SJCRH30 (cell line): ENCODE measurements around the gene MYO5B. TPM values are rescaled to one million over a fixed set of nuclear protein-coding genes. Genes with fewer than 3 reads are reported as not detected.

Experiments used
- DNase-seq, 2 experiments: peaks; one replicate each; pipeline ENCODE4 v3.0.0-alpha.2; 2015 to 2020
- H3K27ac ChIP-seq: fragments of 250-450 bp; sonication (Bioruptor Pico); 2 replicates; pipeline ENCODE4 v1.5.1; 2020; ENCODE audit warnings: mild to moderate bottlenecking, moderate library complexity
- H3K27me3 ChIP-seq: fragments of 250-450 bp; sonication (Bioruptor Pico); 2 replicates; pipeline ENCODE4 v1.5.1; 2020; ENCODE audit warnings: mild to moderate bottlenecking, moderate library complexity
- H3K36me3 ChIP-seq: fragments of 250-450 bp; sonication (Bioruptor Pico); 2 replicates; pipeline ENCODE4 v1.5.1; 2020; ENCODE audit warnings: mild to moderate bottlenecking, moderate library complexity
- H3K4me1 ChIP-seq: fragments of 250-450 bp; sonication (Bioruptor Pico); 2 replicates; pipeline ENCODE4 v1.5.1; 2020; ENCODE audit warnings: mild to moderate bottlenecking, moderate library complexity
- H3K4me3 ChIP-seq: fragments of 250-450 bp; sonication (Bioruptor Pico); 2 replicates; pipeline ENCODE4 v1.5.1; 2020; ENCODE audit warnings: mild to moderate bottlenecking, moderate library complexity
- H3K9me3 ChIP-seq: fragments of 250-450 bp; sonication (Bioruptor Pico); replicated peaks from 2 replicates; pipeline ENCODE4 v1.5.1; 2020; ENCODE audit warnings: mild to moderate bottlenecking, moderate library complexity
- total RNA-seq: library from RNA; depleted of rRNA; stranded (reverse); fragments of >200 nt; shearing (Covaris generic); gene quantifications from 2 replicates; pipeline ENCODE4 v1.2.3, GENCODE V29; 2014

MYO5B gene
- total RNA-seq, 1 experiment from 2014 or later, result 39.1 TPM

DNA sequence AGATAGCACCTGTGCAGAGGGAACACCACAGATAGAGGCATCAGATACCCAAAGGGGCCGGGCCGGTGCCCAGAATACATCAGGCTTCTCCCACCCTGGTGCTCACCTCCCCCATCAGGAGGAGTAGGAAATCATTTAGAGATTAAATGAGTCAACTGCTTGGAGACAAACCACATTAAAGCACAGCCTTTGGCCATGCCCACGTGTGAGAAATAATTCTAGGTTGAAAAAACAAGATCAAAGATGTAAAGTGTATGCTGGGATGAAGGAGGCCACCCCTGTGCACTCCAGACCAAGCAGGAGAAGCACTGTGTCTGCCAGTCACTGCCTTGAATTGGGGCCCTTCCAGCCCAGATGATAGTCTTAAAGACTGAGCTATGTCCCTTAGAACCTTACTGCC lies 228.9 kb downstream of the MYO5B start:
- H3K27ac ChIP-seq, result no peak overlapping the region
- no peaks in the 10 kb centered on the region for H3K4me1 ChIP-seq
- no peaks in the 10 kb centered on the region for H3K27me3 ChIP-seq
- no peaks in the 10 kb centered on the region for H3K9me3 ChIP-seq
- no peak overlapping the region for H3K4me3 ChIP-seq
- no peaks in the 10 kb centered on the region for H3K36me3 ChIP-seq
- DNase-seq, result no peak

DNA sequence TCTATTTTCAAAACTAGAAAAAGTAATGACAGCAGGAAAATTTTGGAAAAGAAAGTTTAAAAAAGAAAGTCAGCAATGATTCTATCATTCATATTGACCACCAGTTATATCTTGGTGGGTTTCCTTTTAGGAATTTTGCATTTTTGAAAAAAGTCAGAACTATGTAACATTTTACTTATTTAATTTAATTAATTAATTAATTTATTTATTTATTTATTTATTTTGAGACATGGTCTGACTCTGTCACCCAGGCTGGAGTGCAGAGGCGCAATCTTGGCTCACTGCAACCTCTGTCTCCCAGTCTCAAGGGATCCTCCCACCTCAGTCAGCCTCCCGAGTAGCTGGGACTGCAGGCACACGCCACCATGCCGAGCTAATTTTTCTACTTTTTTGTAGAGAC lies 231.7 kb downstream of the MYO5B start:
- no peaks in the 10 kb centered on the region for H3K36me3 ChIP-seq
- DNase-seq, result no peak
- H3K4me1 ChIP-seq, result no peaks in the 10 kb centered on the region
- no peaks in the 10 kb centered on the region for H3K9me3 ChIP-seq
- H3K27me3 ChIP-seq, result no peaks in the 10 kb centered on the region
- no peak overlapping the region for H3K27ac ChIP-seq
- H3K4me3 ChIP-seq, result no peak overlapping the region

DNA sequence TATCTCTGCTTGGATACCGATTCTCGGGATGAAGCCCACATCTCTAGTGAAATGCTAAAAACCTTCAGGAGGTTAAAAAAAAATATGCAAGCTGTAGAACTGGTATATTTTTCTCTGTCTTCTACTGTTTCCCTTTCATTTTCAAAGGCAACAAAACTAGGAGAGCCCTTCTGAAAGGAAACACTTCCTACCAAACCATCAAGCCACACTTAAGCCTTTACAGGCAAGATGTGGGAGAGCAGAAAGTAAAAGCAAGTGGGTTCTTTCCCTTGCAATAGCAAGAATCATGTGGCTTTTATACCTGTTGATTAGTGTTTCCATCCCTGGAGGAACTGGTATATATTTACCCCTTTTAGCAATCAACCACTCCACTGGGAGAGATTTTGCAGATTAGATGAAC lies 233.7 kb downstream of the MYO5B start:
- H3K9me3 ChIP-seq, result no peaks in the 10 kb centered on the region
- H3K4me1 ChIP-seq, result no peaks in the 10 kb centered on the region
- H3K27me3 ChIP-seq, result no peaks in the 10 kb centered on the region
- no peak overlapping the region for H3K4me3 ChIP-seq
- no peak for DNase-seq
- no peaks in the 10 kb centered on the region for H3K36me3 ChIP-seq
- no peak overlapping the region for H3K27ac ChIP-seq

DNA sequence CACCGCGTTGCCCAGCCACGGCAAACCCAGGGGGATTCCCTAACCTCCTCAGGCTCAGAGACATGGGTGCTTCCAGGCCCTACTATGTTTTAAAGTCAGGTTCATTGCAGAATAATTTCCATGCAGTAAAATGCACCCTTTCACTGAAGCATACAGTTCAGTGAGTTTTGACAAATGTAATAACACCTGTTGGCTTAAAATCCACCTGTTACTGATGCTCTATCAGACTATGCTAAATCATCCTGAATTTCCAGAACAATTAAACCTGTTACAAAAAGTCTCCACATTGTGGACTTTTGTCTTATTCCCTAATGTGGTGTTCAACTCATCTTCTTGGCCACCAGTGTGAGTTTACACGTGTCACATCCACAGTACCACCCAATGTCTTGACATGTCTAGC lies 234.6 kb downstream of the MYO5B start:
- no peaks in the 10 kb centered on the region for H3K36me3 ChIP-seq
- H3K27ac ChIP-seq, result no peak overlapping the region
- no peaks in the 10 kb centered on the region for H3K9me3 ChIP-seq
- H3K4me3 ChIP-seq, result no peak overlapping the region
- H3K27me3 ChIP-seq, result no peaks in the 10 kb centered on the region
- no peak for DNase-seq
- no peaks in the 10 kb centered on the region for H3K4me1 ChIP-seq

DNA sequence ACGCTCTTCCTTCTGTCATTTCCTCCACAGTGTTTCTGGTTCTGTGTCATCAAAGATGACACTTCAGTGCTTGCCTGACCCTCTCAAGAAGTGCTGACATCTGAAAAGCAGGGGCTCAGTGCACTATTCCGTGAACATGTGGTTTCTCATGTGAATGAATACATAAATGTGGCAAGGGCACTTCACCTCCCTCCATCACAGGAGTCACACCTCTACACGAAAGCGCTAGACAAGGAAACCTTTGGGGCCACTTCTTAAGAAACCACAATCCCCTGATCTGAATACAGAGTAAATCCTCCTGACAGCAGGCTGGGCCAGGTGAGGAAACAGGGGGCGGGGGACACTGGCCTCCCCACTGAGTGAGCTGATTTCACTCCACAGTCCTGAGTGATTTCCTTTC lies 235.8 kb downstream of the MYO5B start:
- H3K27ac ChIP-seq, result no peak overlapping the region
- H3K9me3 ChIP-seq, result no peaks in the 10 kb centered on the region
- no peak overlapping the region for H3K4me3 ChIP-seq
- no peaks in the 10 kb centered on the region for H3K27me3 ChIP-seq
- no peak for DNase-seq
- no peaks in the 10 kb centered on the region for H3K36me3 ChIP-seq
- no peaks in the 10 kb centered on the region for H3K4me1 ChIP-seq

DNA sequence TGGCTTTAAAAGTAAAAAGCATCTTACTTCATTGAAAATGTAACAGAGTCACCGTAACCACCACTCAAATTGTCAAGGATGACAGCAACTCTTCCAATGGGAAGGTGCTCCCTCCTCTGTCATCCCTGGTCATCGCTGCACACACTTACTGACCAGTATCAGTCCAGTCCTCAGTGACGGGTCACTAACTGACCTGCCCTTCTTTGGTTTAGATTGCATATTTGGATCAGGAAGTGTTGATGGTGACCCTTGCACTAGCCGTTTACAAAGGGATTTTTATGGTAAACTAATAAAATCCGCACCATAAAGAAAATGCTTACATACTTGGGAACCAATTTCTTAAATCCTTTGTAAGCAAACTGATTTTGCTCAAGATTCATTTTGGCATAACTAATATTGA lies 239.7 kb downstream of the MYO5B start:
- Histone ChIP-seq H3K27me3 (no peaks in the 10 kb centered on the region), H3K4me1 (no peaks in the 10 kb centered on the region), H3K36me3 (no peaks in the 10 kb centered on the region), H3K4me3 (no peak overlapping the region), H3K27ac (no peak overlapping the region), H3K9me3 (no peaks in the 10 kb centered on the region)
- DNase-seq, result no peak

DNA sequence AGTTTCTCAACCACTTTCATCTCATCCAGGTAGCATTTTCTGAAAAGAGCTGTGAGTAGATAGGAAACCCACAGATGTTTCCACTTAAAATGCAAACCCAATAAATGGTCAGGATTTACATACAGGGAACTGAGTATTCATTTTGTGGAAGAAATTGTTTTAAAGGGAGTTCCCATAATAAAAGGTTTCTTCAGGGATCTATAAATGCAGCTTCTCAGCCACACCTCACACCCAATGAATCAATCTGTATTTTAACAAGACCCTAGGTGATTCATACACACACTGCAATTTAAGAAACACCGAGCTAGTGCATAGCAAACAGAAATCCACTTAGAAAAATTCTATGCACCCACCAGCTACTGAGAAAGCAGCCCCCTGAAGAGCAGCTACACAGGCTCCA lies 241.6 kb downstream of the MYO5B start:
- Histone ChIP-seq H3K27ac (no peak overlapping the region), H3K4me1 (no peaks in the 10 kb centered on the region), H3K27me3 (no peaks in the 10 kb centered on the region), H3K36me3 (no peaks in the 10 kb centered on the region), H3K9me3 (no peaks in the 10 kb centered on the region), H3K4me3 (no peak overlapping the region)
- no peak for DNase-seq

DNA sequence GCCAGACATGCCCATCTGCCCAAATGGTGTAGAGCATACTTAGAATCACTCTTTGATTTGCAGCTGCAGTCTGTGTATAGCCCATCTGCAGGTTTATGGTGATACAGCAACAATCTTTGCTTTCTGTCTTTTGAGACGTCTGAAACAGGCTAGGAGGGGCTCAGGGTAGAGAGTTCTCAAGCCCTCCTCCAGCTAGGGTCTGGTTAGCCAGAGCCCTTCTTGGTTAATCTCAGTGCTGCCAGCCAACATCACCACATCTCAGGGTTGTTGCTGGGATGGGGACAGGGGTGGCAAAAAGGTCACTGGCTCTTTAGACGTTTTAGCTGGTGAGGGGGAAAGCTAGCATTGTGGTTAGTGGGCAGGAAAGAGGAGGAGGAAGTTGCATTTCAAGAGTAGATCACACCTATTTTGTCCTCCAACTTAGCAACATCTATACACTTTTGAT lies 245.0 kb downstream of the MYO5B start:
- no peaks in the 10 kb centered on the region for H3K4me1 ChIP-seq
- H3K9me3 ChIP-seq, result no peaks in the 10 kb centered on the region
- H3K27me3 ChIP-seq, result no peaks in the 10 kb centered on the region
- DNase-seq, result no peak
- H3K36me3 ChIP-seq, result no peaks in the 10 kb centered on the region
- H3K4me3 ChIP-seq, result no peak overlapping the region
- no peak overlapping the region for H3K27ac ChIP-seq

DNA sequence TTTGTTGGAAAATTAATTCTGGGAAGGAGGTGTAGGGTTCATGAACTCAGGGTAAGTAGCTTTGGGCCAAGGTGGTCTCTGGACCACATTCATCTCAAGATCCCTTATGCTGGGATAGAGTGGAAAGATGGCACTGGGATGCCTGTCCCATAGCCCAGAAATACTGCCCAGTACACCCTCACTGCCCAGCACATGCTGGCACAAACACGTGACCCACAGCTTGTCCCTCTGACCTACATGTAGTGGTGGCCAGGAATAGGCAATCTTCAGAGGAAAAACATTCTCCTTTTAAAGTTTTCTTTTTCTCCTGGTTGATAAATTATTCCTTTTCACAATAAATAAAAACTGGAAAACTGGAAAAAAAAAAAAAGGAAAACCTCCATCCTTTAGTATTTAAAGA lies 246.0 kb downstream of the MYO5B start:
- Histone ChIP-seq H3K36me3 (no peaks in the 10 kb centered on the region), H3K27ac (no peak overlapping the region), H3K4me1 (no peaks in the 10 kb centered on the region), H3K9me3 (no peaks in the 10 kb centered on the region), H3K4me3 (no peak overlapping the region), H3K27me3 (no peaks in the 10 kb centered on the region)
- no peak for DNase-seq

DNA sequence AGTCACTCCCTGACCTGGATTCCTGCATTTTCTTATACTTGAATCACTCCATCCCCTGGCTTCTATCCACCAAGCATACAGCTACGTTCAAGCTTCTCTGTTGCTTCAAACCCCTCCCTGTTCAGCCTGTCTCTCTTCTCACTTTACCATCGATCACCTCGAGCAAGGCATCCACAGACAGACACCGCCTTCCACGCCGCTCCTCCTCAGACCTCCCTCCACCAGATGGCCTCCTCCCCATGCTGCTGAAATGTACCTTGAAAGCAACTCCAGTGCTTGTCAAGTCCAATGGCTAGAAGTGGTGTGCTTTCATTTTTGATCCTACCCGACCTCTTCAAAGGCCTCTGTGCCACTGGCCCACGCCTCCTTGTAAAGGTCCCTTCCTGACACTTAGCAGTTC lies 250.3 kb downstream of the MYO5B start:
- no peaks in the 10 kb centered on the region for H3K27me3 ChIP-seq
- no peaks in the 10 kb centered on the region for H3K36me3 ChIP-seq
- no peaks in the 10 kb centered on the region for H3K9me3 ChIP-seq
- H3K4me1 ChIP-seq, result no peaks in the 10 kb centered on the region
- DNase-seq, result no peak
- no peak overlapping the region for H3K4me3 ChIP-seq
- H3K27ac ChIP-seq, result no peak overlapping the region

DNA sequence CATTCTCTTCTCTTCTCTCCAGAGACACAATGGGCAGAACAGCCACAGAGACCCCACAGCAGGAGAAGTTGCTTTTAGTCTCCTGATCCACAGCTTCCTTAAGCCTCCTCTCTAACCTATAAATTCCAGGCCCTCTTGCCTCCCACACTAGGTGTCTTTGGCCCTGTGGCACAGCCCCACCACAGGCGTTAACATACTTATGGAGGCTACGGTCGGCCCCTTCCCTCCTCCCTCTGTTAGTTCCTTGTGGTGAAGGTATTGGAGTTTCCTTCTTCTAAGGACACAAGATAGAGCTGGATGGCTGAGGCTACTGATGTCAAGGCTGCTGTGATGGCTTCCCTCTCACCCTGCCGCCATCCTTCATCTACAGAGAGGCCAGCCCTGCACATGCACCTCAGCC lies 258.1 kb downstream of the MYO5B start:
- DNase-seq, result no peak
- H3K27me3 ChIP-seq, result no peaks in the 10 kb centered on the region
- no peak overlapping the region for H3K4me3 ChIP-seq
- H3K27ac ChIP-seq, result no peak overlapping the region
- no peaks in the 10 kb centered on the region for H3K4me1 ChIP-seq
- no peaks in the 10 kb centered on the region for H3K36me3 ChIP-seq
- H3K9me3 ChIP-seq, result no peaks in the 10 kb centered on the region

DNA sequence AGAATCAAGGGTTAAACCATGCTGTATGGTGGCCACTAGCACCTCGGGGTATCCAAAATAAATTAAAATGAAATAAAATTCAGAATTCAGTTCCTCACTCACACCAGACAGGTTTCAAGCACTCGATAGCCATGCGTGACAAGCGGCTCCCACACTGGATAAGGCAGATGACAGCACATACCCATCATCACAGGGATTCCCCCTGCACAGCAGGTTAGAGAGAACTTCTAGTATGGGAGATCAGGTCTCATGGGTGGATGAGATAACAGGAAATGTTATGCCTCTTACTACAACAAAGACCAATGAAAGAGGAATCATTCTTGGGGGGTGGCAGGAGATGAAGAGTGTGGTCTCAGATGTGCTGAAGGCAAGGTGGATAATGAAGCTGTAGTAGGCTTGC lies 259.7 kb downstream of the MYO5B start:
- Histone ChIP-seq H3K9me3 (no peaks in the 10 kb centered on the region), H3K4me3 (no peak overlapping the region), H3K27ac (no peak overlapping the region), H3K36me3 (no peaks in the 10 kb centered on the region), H3K27me3 (no peaks in the 10 kb centered on the region), H3K4me1 (no peaks in the 10 kb centered on the region)
- DNase-seq, result no peak

DNA sequence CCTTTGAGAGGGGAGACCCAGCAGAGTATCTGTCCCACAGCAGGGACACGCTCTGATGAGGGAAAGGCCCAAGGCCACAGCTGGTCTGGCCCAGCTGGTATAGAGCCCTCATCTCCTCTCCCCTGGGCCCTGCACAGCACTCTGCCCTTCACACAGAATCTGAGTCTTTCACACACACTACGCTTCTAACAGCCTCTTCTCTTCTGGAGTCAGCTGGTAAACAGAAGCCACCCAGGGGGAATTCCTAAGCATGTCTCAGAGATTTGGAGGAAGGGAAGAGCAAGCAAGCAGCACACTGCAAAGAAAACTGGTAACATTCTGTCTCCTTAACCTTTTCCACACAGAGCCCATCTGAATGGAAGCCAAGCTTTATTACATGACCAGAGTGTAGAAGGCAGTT lies 260.5 kb downstream of the MYO5B start:
- no peak overlapping the region for H3K27ac ChIP-seq
- H3K9me3 ChIP-seq, result no peaks in the 10 kb centered on the region
- H3K36me3 ChIP-seq, result no peaks in the 10 kb centered on the region
- H3K27me3 ChIP-seq, result no peaks in the 10 kb centered on the region
- no peak for DNase-seq
- H3K4me1 ChIP-seq, result no peaks in the 10 kb centered on the region
- no peak overlapping the region for H3K4me3 ChIP-seq

DNA sequence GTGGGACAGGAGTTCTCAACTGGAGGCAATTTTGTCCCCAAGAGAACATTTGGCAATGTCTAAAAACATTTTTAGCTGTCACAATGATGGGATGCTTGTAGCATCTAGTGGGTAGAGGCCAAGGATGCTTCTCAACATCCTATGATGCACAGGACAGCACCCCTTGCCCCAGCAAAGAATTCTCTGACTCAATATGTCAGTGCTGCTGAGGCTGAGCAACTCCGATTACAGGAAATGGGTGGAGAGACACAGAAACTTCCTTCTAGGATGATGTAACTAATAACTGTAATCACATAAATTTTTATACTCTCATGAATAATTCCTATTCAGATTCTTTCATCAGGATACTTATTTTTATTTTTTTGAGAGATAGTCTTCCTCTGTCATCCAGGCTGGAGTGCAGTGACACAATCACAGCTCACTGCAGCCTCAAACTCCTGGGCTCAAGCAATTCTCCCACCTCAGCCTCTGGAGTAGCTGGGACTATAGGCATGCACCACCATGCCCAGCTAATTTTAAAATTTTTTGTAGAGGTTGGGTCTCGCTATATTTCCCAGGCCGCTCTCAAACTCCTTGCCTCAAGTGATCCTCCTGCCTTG lies 261.3 kb downstream of the MYO5B start:
- Histone ChIP-seq H3K9me3 (no peaks in the 10 kb centered on the region), H3K4me3 (no peak overlapping the region), H3K4me1 (no peaks in the 10 kb centered on the region), H3K27ac (no peak overlapping the region), H3K27me3 (no peaks in the 10 kb centered on the region), H3K36me3 (no peaks in the 10 kb centered on the region)
- no peak for DNase-seq

DNA sequence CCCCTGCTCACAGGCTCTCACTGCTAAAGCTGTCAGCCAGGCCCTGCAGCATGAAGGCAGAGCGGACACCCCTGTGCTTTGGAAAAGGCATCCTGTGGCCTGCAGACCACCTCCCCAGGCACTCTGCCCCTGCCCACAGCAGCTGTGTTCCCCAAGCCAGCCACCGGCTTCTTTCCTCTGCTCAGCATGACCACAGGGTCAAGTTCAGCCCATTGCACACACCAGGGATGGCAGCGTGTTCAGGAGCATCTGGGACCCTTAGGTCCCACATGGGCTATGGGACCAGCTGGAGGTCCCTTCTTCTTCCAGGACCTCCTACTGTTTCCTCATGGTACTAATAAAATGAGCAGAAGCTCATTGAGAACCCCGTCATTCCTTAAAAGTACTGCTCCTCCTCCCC lies 263.2 kb downstream of the MYO5B start:
- Histone ChIP-seq H3K27me3 (no peaks in the 10 kb centered on the region), H3K4me1 (no peaks in the 10 kb centered on the region), H3K27ac (no peak overlapping the region), H3K36me3 (no peaks in the 10 kb centered on the region), H3K4me3 (no peak overlapping the region), H3K9me3 (no peaks in the 10 kb centered on the region)
- no peak for DNase-seq

DNA sequence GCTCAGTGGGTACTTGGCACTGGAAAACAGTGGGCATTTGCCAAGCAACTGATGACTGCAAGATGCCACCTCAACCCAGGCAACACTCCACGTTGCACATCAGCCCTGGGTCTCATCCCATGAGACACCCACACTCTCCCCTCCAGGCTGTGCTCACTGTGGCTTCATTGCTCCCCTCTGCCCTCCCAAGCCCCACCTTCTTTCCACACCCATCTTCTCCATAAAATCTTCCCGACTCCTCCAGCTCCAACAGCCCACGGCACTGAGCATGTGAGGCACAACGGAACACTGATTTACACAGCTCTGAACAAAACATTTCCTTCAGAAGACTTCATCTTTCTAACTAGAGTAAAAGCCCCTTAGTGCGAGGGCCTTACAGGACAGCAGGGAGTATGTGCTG lies 263.8 kb downstream of the MYO5B start:
- no peak overlapping the region for H3K4me3 ChIP-seq
- H3K27me3 ChIP-seq, result no peaks in the 10 kb centered on the region
- DNase-seq, result no peak
- no peaks in the 10 kb centered on the region for H3K4me1 ChIP-seq
- H3K36me3 ChIP-seq, result no peaks in the 10 kb centered on the region
- no peak overlapping the region for H3K27ac ChIP-seq
- H3K9me3 ChIP-seq, result no peaks in the 10 kb centered on the region
